Inflammatory macrophage treated with lipopolysaccharide for 4 hours (primary cell): ENCODE data around the gene LIN28B.
A peak's percentile ranks its signal among the peaks of the same experiment; 100 is the strongest.
"Not testable (repeated sequence)": the region's sequence is repeated elsewhere in the genome, so short reads cannot be mapped to it uniquely, and the experiment has no call there.

Source experiments
- DNase-seq: peaks from one replicate; pipeline ENCODE4 v3.0.0-alpha.2; 2020

LIN28B gene

DNA sequence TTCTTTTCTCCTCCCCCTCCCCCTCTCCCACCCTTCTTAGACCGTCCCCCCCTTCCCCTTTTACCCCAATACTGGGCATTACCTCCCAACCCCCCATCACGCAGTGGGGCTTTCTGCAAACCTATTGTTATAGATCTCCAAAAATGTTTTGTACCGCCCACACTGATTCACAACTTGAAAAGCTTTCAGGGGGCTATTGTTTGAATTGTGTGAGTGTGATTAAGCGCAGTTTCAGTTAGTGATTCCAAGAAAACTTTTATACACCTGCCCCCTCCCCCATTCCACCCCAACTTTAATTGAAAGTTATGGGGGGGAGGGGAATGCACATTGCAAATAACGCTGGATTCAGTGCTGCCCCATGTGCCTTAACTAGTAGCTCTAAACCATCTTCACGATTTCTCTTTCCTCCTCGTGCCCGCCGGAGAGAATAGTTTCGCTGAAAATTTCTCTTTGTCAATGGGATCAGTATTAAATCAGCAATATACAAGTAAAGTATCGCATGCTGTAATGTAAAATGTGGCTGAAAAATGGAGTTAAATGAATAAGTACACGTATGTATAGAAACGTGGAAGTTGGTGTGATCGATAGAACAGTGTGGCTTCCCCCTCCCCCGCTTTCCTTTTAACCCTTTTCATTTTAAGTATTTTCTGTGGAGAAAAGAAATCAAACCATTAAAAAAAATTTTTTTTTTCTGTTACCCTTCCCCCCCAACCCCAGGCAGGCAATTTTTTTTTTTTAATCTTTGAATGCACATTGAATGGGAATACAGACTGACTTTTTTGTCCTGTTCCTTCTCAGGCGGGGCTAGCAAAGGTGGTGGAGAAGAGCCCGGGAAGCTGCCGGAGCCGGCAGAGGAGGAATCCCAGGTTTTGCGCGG lies 632 bp downstream of the LIN28B start:
- DNase-seq = no peak

DNA sequence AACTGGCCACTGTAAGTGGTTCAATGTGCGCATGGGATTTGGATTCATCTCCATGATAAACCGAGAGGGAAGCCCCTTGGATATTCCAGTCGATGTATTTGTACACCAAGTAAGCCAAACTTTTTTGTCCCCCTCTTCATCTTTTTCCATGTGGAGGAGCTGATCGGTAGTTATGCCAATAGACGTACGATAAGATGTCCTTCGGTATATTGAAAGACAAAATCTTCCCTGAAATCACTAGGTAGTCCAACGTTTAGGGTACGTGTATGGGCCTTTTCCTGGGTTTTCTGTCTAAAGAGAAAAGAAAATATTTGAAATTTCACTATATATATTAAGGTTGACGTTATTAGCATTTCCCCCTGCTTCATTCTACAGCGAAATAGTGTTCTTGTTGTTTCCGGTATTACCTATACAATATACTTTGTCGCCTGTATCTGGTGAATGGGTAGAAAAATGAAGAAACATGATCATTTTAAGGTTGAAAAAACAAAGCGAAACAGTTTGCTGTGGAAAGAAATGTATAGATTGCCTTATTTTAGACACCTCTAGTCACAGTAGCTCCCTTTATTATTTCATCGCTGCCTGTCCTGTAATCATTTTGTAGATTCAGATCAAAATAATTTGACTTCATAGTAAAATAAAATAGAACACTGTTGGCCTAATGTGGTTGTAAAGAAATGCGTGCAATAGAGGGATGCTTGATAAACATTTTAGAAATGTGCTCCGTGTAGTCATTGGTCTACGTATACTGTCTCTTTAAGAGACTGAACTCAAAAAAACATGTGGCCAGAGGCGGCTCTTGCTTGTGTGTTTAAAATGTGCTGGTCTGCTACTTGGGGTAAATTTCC lies 1.5 kb downstream of the LIN28B start:
- DNase-seq = no peak

DNA sequence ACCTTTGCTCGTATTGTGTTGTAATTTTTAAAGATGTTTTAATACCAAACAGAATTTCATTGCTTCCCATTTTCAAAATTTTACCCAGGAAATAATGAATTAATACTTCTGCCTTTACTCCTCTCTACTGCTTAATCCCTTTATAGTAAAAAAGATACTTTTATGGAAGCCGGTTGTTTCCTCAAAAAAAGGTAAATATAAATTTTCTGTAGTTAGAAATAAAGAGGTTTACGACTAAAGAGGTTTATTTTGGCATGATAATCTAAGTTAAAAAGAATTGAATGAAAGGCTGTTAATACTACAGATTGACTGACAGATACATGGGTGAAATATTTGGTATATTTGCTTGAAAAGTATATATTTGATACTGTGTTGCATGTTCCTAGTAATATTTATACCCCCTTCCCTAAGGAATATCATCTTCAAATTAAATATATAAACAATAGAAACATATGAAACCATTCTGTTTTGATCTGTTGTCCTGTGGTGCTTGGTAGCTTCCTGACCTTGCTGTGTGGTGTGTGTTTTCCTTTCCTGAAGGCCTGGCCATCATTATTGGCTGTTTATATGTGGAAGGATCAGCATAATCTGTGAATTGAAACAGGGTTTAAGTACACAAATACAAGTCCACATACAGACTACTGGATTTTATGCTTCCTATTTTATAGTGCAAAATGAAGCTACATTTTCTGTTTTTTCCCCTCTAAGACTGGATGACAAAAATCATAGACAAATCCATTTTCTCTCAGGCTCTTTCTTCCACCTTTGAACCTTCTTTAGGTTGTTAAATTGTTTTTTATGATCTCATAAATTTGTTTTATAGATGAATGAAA lies 2.3 kb downstream of the LIN28B start:
- DNase-seq = no peak

DNA sequence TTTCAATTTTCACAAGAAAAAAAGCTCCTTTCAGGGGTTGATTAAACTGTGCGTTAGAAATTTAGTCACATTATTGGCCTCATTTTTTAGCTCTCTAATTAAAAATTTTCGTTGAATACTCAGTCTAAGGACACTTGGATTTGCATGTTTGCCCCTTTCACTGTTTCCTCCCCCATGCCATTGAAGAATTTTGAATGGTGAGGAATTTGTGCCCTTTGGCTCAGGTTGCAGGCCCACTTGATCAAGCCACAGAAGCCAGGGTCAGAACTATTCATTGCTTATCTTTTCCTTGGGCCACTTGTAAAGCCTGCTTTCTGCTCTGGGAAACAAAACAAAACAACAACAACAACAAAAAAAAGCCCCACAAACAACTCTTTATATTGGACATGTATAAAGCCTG lies 12.2 kb downstream of the LIN28B start:
- DNase-seq = no peak

DNA sequence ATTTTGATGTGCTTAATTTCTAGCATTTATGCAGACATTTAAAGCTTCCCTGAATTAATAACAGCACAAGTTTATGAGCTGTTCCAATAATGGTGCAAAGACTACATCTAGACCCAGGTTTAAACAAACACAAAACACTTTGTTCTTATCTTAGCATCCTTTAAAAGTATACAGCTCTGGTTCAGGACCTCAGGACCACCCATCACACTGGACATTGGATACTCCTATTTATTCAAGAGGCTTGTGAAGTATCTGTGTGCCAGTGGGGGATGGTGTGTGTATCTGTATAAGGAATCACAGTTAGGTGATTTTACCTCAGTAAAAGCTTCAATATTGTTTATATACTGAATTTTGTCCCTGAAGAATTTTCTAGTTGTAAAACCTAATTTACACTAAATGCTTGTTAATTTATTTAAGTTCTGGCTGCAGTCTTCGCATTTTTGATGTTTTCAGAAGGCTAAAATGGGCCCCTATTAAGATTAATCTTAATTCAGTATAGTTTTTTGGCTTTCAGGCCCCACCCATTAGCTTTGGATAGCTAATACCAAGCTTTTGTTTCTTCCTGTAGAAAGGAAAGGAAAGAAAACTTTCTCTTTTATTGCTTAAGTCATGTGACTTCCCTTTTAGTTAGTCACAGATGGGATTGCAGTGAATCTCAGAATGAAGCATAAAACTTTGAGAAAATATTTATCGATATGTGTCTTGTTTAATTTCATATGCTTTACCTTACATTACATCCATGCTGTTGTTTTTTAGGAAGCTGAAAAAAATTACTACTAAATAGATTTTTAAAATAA lies 13.1 kb downstream of the LIN28B start:
- peak; percentile 8 for DNase-seq

DNA sequence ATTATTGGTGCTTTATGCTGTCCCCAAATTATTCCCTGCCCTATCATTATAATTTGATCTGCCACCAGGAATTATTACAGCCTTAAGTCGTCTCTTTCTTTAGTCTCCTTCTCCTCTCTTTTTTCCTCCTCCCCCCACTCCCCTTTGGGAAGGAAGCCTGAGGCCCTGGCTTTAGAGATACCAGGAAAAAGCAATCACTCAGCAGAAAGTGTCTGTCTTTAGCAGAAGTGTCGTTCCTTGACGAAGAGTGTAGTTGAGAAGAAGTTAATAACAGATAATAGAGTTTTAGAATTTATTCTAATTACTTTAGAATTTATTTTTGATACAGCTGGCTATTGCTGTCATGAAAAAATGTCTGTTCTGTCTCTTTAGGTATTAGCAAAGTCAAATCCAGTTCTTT lies 16.5 kb downstream of the LIN28B start:
- no peak for DNase-seq

DNA sequence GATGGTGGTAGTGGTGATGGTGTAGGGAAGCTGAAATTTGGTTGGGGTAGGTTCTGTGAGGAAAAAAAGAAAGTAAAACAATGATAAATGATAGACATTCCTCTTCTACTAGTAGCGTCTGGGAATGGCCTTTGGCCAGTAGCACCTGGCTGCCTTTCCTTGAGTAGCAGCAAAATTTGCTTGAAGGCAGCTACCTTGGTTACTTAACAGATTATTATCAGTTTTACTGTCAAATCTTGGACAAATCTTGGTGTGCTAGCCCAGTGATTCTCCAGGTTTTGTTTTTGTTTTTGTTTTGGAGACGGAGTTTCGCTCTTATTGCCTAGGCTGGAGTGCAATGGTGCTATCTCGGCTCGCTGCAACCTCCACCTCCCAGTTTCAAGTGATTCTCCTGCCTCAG lies 26.4 kb downstream of the LIN28B start:
- no peak for DNase-seq

DNA sequence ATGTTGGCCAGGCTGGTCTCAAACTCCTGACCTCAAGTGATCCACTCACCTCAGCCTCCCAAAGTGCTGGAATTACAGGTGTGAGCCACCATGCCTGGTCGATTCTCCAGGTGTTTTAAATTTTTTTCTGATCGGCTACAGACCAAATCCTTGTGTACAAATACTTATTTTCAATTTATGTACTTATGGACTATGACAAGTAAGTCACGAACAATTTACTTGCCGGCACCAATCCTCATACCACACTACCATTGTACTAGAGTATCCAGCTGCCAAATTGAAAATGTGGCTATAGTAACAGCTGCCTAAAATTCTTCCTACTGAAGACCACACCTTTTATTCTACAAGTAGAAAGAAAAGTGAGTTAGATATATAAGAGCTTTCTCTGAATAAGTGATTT lies 26.9 kb downstream of the LIN28B start:
- no peak for DNase-seq

DNA sequence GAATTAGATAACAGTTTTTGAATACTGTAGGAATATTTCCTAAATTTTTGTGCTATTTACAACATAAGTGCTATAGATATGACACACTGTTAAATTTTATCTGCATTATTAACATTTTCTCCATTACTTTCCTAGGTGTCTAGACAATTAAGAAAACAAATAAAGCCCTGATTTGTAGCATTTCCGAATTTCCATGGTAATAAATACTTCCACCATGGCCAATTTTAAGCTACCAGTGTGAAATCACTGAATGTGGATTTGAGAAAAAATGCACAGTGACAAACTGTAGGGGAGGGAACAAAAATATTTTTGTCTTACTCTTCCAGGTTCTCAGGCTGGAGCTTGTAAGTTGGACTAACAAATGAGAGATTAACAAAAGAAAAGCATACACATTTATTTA lies 27.9 kb downstream of the LIN28B start:
- no peak for DNase-seq

DNA sequence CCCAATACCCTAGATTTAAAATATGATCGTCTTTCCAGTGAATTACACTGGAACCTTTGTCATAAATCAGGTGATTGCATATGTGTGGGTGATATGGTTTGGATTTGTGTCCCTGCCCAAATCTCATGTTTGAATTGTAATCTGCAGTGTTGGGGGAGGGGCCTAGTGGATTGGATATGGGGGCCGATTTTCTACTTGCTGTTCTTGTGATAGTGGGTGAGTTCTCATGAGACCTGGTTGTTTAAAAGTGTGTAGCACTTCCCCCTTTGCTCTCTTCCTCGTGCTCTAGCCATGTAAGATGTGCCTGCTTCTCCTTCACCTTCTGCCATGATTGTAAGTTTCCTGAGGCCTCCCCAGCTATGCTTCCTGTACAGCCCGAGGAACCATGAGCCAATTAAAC lies 29.0 kb downstream of the LIN28B start:
- not testable (repeated sequence) for DNase-seq

DNA sequence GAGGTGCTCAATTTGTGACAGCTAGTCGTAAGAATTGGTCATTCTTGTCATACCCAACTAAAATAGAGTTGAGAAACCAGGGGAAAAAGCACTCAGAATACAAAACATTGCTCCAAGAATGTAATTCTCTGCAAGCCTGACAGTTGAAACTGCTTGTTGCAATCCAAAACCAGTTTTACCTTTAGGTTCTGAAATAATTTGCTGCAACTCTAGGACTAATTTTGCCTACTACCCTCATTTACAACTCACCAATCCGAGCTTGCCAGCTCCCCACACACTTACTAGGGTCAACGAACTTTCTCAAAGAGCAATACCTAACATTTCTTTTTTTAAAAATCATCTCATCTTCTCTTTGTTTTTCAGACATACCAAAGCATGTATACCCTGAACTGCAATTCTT lies 29.7 kb downstream of the LIN28B start:
- DNase-seq = no peak

DNA sequence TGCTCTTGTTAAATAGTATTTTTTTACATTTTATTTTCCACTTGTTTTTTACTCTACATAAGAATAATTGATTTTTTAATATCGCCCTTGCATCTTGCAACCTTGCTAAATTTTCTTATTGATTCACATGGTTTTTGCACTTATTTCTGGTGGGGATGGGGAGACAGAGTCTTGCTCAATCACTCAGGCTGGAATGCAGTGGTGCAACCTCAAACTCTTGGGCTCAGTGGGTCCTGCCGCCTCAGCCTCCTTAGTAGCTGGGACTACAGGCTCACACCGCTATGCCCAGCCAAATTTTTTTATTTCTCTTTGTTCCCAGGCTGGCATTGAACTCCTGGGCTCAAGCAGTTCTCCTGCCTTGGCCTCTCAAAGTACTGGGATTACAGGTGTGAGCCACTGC lies 30.3 kb downstream of the LIN28B start:
- DNase-seq = no peak

DNA sequence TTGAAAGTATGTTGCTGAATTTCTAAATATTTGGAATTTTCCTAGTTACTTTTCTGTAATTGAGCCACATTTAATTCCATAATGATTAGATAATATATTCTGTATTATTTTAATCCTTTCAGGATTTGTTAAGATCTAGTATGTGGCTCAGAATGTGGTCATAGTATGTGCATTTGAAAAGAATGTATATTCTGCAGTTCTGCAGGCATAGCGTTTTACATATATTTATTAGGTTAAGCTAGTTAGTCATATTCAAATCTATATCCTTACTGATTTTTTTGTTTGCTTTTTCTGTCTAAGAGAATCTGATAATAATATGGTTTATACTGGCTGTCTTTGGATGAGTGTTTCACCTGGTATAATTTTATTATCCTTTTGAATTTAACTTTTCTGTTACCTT lies 33.2 kb downstream of the LIN28B start:
- no peak for DNase-seq

DNA sequence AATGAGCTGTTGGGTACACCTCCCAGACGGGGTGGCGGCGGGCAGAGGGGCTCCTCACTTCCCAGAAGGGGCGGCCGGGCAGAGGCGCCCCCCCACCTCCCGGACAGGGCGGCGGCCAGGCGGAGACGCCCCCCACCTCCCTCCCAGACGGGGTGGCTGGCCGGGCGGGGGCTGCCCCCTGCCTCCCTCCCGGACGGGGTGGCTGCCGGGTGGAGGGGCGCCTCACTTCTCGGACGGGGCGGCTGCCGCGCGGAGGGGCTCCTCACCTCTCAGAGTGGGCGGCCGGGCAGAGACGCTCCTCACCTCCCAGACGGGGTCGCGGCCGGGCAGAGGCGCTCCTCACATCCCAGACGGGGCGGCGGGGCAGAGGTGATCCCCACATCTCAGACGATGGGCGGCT lies 34.2 kb downstream of the LIN28B start:
- DNase-seq = not testable (repeated sequence)

DNA sequence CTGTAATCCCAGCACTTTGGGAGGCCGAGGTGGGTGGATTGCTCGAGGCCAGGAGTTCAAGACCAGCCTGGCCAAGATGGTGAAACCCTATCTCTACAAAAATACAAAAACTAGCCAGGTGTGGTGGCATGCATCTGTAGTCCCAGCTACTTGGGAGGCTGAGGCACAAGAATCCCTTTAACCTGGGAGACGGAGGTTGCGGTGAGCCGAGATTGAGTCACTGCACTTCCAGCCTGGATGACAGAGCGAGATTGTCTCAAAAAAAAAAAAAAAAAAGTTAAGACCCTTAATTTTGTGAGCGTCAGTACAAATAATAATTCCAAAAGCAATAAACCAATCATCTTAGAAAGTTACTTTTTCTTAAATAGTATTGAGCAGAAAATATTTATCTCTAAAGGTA lies 36.7 kb downstream of the LIN28B start:
- DNase-seq = not testable (repeated sequence)

DNA sequence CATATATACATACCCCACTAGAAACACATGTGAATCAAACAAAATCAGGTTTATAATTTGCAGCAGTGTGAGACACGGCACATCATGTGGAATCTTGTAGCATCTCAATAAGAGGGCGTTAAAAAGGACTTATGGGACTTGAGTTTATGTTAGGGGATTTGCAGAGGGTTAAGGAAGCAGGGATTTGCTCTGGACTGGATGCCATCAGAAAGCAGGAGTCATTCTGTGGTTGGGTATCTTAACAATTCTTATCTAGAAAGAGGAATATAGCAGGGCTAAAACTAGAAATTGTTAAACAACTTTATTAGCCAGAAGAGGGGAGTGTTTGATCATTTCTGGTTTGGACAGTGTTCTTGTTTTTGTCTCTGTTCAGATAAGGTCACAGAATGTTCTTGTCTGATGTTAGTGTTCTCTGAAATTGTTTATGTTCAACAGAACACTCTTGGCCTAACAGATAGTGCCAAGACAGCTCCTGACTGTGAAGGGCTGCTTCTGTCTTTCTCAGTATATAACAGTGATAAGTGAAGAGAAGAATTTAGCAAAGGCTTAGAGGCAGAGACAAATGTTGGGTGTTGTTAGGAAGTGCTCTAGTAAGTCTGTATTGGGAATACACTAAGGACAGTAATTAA lies 39.2 kb downstream of the LIN28B start:
- DNase-seq = no peak

DNA sequence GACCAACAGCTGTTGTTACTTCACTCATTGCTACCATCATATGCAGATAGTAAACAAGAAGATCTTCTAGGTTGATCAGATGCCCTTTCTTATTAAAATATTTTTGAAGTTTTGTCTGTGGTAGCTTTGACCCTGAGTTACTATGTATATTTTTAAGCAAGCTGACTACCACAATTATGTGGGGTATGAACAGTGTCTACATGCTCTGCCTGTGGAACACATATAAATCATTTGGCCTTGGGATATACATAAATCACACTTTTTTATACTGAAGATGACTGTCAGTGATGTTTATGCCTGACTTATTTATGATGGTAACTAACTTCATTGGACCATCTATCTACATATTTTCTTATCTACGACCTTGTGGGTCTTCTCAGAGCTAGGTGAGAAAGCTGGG lies 44.2 kb downstream of the LIN28B start:
- DNase-seq = no peak

DNA sequence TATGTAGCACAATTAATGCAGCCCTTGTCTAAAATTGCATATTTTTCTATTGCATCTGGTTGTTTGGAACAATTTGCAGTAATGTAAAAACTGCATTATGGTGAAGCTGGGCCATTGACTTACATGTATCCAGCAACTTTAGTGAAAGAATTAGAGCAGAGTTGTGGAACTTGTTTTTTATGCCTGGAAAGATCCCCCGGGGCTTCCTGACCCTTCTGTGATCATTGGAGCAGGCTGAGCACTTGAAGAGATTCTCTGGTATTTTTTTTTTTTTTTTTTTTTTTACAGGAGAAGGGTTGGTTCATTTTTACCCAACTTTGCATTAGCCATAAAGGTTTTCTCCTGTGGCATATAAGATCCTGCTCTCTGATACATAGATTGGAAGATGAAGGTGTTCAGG lies 45.0 kb downstream of the LIN28B start:
- DNase-seq = no peak

DNA sequence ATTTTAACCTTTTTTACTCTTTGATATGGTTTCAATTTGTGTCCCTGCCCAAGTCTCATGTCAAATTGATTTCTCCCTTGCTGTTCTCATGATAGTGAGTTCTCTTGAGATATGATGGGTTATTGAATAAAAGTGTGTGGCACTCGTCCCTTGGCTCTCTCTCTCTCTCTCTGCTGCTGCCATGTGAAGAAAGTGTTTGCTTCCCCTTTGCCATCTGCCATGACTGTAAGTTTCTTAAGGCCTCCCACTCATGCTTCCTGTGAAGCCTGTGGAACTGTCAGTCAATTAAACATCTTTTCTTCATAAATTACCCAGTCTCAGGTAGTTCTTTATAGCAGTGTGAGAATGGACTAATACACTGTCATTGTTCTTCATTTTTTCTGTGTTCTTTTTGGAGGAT lies 48.5 kb downstream of the LIN28B start:
- peak; percentile 19 for DNase-seq

DNA sequence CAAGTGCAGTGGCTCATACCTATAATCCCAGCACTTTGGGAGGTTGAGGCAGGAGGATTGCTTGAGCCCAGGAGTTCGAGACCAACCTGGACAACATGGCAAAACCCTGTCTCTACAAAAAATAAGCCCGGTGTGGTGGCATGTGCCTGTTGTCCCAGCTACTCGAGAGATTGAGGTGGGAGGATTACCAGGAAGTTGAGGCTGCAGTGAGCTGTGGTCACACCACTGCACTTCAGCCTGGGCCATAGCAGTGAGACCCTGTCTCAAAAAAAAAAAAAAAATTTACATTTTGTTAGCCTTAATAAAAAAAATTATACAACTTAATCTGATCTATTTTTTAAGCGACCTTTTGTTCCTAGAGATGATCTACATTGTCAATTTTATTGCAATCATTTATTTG lies 56.6 kb downstream of the LIN28B start:
- DNase-seq = not testable (repeated sequence)

DNA sequence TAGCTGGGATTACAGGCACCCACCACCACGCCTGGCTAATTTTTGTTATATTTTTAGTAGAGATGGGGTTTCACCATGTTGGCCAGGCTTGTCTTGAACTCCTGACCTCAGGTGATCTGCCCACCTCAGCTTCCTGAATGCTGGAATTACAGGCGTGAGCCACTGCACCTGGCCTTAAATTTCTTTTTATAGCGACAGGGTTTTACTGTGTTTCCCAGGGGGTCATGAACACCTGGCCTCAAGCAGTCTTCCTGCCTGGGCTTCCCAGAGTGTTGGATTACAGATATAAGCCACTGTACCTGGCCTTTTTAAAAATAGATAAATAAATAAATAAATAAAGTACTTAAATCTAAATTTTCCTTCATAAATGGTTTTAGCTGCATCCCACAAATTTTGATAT lies 57.5 kb downstream of the LIN28B start:
- DNase-seq = no peak

DNA sequence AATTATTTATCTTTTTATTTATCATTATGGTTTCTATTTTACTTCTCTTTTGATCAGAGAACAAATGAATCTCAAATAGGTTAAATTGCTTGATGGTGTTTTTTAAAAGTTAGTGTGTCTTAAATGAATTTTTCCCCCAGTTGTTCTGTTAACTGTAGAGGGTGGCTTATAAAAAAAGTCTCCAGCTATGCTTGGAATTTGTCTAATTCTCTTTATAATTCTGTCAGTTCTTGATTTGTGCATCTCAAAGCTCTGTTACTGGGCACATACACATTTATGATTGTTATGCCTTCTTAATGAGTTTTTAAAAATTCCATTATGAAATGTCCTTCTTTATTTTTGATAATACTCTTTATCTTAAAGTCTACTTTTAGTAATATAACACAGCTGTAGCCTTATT lies 58.0 kb downstream of the LIN28B start:
- no peak for DNase-seq
